Tibial nerve (tissue), 4 donors: ENCODE measurements around the gene NME5. TPM values are rescaled to one million over a fixed set of nuclear protein-coding genes. Genes with fewer than 3 reads are reported as not detected.
A peak's percentile ranks its signal among the peaks of the same experiment; 100 is the strongest.
"Not testable (repeated sequence)": the region's sequence is repeated elsewhere in the genome, so short reads cannot be mapped to it uniquely, and the experiment has no call there.

Experiments
- DNase-seq, 2 donors: peaks; one replicate each; pipeline ENCODE4 v3.0.0-alpha.2; 2019; ENCODE audit warnings: low spot score in 2 of 2
- H3K27ac ChIP-seq, 4 donors: fragments of 200-600 bp; sonication (generic) in 3 of 4; one replicate each; pipeline ENCODE4 v1.5.1; 2017 to 2019; ENCODE audit warnings: mild to moderate bottlenecking in 1 of 4
- H3K27me3 ChIP-seq, 2 donors: fragments of 200-600 bp; sonication (generic) in 1 of 2; one replicate each; pipeline versions ENCODE4 v1.5.1 to v1.6.0; 2017 to 2019
- H3K36me3 ChIP-seq, 3 donors: fragments of 200-600 bp; sonication (generic); one replicate each; pipeline ENCODE4 v1.5.1; 2018 to 2019
- H3K4me1 ChIP-seq, 4 donors: fragments of 200-600 bp; sonication (generic) in 3 of 4; one replicate each; pipeline ENCODE4 v1.5.1; 2017 to 2019
- H3K4me3 ChIP-seq, 4 donors: fragments of 200-600 bp; sonication (generic) in 3 of 4; one replicate each; pipeline ENCODE4 v1.5.1; 2017 to 2019; ENCODE audit warnings: mild to moderate bottlenecking in 1 of 4, moderate library complexity in 1 of 4
- H3K9me3 ChIP-seq, 4 donors: fragments of 200-600 bp; sonication (generic) in 3 of 4; one replicate each; pipeline ENCODE4 v1.5.1; 2017 to 2019
- EP300 ChIP-seq, 2 donors: sonication (generic); formaldehyde crosslinking; IDR thresholded peaks; one replicate each; pipeline ENCODE4 v1.6.1; 2017; ENCODE audit warnings: antibody characterized with exemption in 2 of 2, mild to moderate bottlenecking in 1 of 2
- POLR2A ChIP-seq, 2 donors: fragments of 450-650 bp; IDR thresholded peaks; one replicate each; pipeline ENCODE4 v1.6.1; 2017; ENCODE audit warnings: antibody characterized with exemption in 2 of 2, mild to moderate bottlenecking in 2 of 2, moderate library complexity in 2 of 2
- WGBS, 2 donors: methylation state at CpG; one replicate each; pipeline ENCODE4 v1.1.5; 2018; 5-methylcytosine and 5-hydroxymethylcytosine counted together
- total RNA-seq, 4 donors: library from RNA; depleted of rRNA; stranded (reverse); fragments of >200 nt; gene quantifications; one replicate each; pipeline ENCODE4 v1.1.0, GENCODE V29; 2016
- TF ChIP-seq, protein P1 (sequence below), 5 experiments: fragments of 200-600 bp in 3 of 5; fragments of 450-650 bp in 2 of 5; sonication (generic) in 3 of 5; IDR thresholded peaks; one replicate each; pipeline ENCODE4 v1.5.1; 2016 to 2019; ENCODE audit warnings: antibody characterized with exemption in 5 of 5, mild to moderate bottlenecking in 3 of 5, moderate library complexity in 2 of 5

Gene NME5
- total RNA-seq, 4 donors from 2014 or later, result 1.7 to 5.0 (median 2.7) TPM; not detected in 1

DNA sequence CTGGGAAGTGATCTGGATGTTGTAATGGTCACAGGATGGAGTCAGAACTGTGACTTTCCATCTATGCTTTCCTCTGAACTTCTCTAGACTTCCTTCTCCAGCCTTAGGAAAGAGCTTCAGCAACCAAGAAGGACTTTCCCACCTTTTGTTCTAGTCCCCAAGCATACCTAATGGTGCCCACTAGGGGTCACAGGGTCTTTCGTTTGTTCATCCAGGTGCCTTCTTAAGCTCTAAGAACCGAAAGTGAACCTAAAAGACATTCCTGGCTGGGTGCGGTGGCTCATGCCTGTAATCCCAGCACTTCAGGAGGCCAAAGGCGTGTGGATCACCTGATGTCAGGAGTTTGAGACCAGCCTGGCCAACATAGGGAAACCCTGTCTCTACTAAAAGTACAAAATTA, 57.2 kb downstream of the NME5 start:
- H3K36me3 ChIP-seq, result no peaks in the 10 kb centered on the region
- no peak for DNase-seq
- no peaks in the 10 kb centered on the region for H3K9me3 ChIP-seq
- no peaks in the 10 kb centered on the region for H3K27me3 ChIP-seq
- peaks cover 0 to 11% (median 2%) of the 10 kb centered on the region in 4 donors for H3K4me1 ChIP-seq
- no peak overlapping the region for H3K27ac ChIP-seq
- TF ChIP-seq POLR2A (IDR thresholded peaks at IDR 0.05) (no peak), EP300 (IDR thresholded peaks at IDR 0.05) (no peak)
- TF ChIP-seq, protein P1, sequence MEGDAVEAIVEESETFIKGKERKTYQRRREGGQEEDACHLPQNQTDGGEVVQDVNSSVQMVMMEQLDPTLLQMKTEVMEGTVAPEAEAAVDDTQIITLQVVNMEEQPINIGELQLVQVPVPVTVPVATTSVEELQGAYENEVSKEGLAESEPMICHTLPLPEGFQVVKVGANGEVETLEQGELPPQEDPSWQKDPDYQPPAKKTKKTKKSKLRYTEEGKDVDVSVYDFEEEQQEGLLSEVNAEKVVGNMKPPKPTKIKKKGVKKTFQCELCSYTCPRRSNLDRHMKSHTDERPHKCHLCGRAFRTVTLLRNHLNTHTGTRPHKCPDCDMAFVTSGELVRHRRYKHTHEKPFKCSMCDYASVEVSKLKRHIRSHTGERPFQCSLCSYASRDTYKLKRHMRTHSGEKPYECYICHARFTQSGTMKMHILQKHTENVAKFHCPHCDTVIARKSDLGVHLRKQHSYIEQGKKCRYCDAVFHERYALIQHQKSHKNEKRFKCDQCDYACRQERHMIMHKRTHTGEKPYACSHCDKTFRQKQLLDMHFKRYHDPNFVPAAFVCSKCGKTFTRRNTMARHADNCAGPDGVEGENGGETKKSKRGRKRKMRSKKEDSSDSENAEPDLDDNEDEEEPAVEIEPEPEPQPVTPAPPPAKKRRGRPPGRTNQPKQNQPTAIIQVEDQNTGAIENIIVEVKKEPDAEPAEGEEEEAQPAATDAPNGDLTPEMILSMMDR (IDR thresholded peaks at IDR 0.05), result no peak
- no peak overlapping the region for H3K4me3 ChIP-seq
- WGBS, 2 donors, result 88 to 89% methylated on average over 4 of the region's 4 CpGs

DNA sequence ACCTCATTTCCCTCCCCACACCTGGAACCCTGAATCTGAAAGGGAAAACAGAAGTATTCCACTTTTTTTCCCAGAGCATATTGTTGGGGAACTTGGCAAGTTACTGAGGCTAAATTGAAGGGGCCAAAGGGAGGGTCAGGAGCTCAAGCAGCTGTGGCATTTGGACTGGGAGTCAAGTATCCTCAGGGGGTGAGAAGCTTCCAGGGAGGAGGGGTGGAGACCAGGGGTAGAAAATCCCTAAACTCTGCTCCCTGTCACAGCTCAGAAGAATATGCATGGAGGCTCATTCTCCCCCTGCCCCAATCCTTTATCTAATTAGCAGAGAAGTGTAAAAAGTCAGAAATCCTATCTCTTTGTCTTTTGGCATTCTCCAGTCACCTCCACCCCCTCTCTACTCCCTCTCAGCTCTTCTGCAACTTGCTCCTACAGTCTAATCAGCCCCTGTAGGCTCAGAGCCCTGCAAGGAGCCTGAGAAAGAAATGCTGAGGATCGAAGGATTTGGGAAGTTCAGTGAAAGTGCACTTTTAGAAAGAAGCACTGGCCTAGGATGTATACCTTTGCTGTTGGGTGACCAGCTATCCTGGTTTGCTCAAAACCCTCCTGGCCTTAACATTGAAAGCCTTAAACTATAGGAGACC, 61.1 kb downstream of the NME5 start:
- DNase-seq, result no peak
- Histone ChIP-seq H3K36me3 (no peaks in the 10 kb centered on the region), H3K27ac (peak overlapping the region in 1 of 4 donors; percentile 19), H3K27me3 (no peaks in the 10 kb centered on the region), H3K4me1 (peaks cover 0 to 12% (median 2%) of the 10 kb centered on the region in 4 donors), H3K9me3 (no peaks in the 10 kb centered on the region), H3K4me3 (no peak overlapping the region)
- TF ChIP-seq, protein P1 (IDR thresholded peaks at IDR 0.05), result no peak
- TF ChIP-seq POLR2A (IDR thresholded peaks at IDR 0.05) (no peak), EP300 (IDR thresholded peaks at IDR 0.05) (no peak)
- WGBS, 2 donors, result 28 to 35% methylated on average over 1 of the region's 1 CpG

DNA sequence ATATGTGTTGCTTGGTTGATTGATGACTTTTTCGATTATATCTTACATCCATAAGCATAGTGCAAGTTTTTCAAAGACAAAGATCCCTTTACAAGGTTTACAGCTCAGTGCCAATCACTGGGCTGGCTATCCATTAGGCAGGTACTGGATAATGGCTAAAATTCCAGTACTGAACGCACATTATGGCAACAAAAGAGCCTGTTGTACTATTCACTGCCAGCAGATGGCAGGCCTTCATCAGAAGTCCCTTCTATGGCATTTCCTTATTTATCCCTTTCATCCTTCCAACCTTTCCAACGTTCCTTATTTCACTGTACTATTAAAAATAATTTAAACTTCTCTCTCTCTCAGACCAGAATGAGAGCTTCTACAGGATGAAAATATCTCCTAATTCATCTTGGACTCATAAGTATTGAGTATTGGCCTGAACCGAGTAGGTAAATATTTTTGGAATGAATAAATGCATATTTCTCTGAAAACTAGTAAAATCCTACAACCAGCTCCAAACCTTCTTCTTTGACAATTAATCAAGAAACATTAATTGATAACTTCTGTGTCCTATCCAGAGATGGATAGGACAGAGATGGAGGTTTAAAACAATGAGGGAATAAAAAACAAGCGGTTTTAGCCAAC, 62.0 kb downstream of the NME5 start:
- H3K4me1 ChIP-seq, result peaks cover 0 to 12% (median 2%) of the 10 kb centered on the region in 4 donors
- DNase-seq, result peak; percentile 48 to 87
- no peak overlapping the region for H3K27ac ChIP-seq
- no peaks in the 10 kb centered on the region for H3K36me3 ChIP-seq
- TF ChIP-seq EP300 (IDR thresholded peaks at IDR 0.05) (no peak), POLR2A (IDR thresholded peaks at IDR 0.05) (peak in 1 of 2 donors; percentile 13)
- TF ChIP-seq, protein P1 (IDR thresholded peaks at IDR 0.05), result peak; percentile 74 to 80 (median 76)
- H3K4me3 ChIP-seq, result no peak overlapping the region
- H3K27me3 ChIP-seq, result no peaks in the 10 kb centered on the region
- WGBS, 2 donors, result 26 to 28% methylated on average over 5 of the region's 5 CpGs
- H3K9me3 ChIP-seq, result no peaks in the 10 kb centered on the region

DNA sequence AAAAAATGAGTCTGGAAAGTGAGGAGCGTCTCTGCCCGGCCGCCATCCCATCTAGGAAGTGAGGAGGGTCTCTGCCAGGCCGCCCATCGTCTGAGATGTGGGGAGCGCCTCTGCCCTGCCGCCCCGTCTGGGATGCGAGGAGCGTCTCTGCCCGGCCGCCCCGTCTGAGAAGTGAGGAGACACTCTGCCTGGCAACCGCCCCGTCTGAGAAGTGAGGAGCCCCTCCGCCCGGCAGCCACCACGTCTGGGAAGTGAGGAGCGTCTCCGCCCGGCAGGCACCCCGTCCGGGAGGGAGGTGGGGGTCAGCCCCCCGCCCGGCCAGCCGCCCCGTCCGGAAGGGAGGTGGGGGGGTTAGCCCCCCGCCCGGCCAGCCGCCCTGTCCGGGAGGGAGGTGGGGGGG, 69.2 kb downstream of the NME5 start:
- H3K4me3 ChIP-seq, H3K27me3 ChIP-seq, H3K9me3 ChIP-seq, H3K27ac ChIP-seq, H3K36me3 ChIP-seq, DNase-seq, H3K4me1 ChIP-seq: not testable (repeated sequence)
- 76 to 89% methylated on average over 4 to 5 of the region's 32 CpGs for WGBS, 2 donors

DNA sequence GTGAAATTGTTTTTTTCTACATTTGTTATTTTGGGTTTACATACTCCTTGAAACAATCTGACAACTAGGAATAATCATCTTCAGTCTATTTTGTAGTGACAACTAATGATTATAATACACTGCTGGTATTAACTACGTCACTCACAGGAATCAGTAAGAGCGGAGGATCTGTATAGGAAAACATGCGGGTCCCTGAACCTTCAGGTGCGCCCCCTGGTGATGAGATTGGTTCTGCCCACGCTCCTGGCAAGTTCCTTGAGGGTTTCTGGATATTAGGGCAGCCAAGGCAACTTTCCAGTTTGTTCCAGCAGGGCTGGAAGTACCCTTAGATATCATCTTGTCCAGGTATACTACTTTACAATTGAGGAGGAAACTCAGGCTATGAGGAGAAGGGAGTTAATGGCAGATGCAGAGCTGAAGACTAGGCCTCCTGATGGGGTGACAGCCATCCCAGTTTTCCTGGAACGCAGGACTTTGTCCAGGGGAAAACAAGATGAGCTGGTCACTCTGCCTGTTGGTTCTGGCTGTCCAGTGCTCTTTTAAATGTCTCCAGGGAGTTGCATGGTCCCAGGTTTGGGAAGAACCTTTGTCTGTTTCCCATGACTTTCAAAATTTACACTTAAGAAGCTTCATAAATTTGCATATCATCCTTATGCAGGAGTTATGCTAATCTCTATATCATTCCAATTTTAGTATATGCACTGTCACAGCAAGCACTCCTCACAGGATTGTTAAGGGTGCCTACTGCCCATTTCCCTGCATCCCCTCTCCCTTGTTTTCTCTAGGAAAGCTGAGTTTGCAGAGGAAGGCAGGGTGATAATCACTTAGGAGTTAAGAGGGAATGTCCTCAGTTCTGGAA, 70.3 kb downstream of the NME5 start:
- DNase-seq, result peak; percentile 21 to 78
- 19 to 21% methylated on average over 6 of the region's 6 CpGs for WGBS, 2 donors
- Histone ChIP-seq H3K27me3 (no peaks in the 10 kb centered on the region), H3K4me1 (peaks cover 0 to 7% (median 0%) of the 10 kb centered on the region in 4 donors), H3K36me3 (no peaks in the 10 kb centered on the region), H3K27ac (no peak overlapping the region), H3K4me3 (no peak overlapping the region), H3K9me3 (no peaks in the 10 kb centered on the region)
- TF ChIP-seq EP300 (IDR thresholded peaks at IDR 0.05), result peak in 1 of 2 donors; percentile 14
- TF ChIP-seq POLR2A (IDR thresholded peaks at IDR 0.05), result no peak
- TF ChIP-seq, protein P1 (IDR thresholded peaks at IDR 0.05), result peak; percentile 58 to 67 (median 58)
